Stimulated activated CD8-positive, alpha-beta memory T cell treated with anti-CD3 and anti-CD28 coated beads, Interleukin-12 subunit alpha, Interleukin-12 subunit beta, amount 100 ng/mL, for 24 hours (primary cell): ENCODE results near the gene QSOX2.

ENCODE experiments used
- DNase-seq: peaks from one replicate; pipeline ENCODE4 v3.0.0-alpha.2; 2020; ENCODE audit errors: extremely low read depth

The QSOX2 gene

DNA sequence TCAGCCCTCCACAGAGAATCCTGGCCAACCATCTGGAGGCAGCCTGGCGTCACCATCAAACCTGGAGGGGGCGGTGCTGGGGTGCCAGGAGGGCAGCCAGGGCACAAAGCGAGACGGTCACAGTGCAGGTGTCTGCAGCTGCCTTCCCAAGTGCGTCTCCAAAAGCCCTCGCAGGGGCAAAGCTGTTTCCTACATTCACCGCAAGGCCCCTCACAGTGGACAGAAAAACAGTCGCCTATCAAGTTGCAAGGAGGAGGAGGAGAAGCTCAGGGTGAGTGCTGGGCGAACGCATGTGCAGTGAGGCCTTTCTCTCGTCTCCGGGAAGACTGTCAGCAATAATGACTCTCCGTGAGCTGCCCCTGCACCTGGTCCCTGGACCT is 22.7 kb downstream of the QSOX2 start:
- no peak for DNase-seq

DNA sequence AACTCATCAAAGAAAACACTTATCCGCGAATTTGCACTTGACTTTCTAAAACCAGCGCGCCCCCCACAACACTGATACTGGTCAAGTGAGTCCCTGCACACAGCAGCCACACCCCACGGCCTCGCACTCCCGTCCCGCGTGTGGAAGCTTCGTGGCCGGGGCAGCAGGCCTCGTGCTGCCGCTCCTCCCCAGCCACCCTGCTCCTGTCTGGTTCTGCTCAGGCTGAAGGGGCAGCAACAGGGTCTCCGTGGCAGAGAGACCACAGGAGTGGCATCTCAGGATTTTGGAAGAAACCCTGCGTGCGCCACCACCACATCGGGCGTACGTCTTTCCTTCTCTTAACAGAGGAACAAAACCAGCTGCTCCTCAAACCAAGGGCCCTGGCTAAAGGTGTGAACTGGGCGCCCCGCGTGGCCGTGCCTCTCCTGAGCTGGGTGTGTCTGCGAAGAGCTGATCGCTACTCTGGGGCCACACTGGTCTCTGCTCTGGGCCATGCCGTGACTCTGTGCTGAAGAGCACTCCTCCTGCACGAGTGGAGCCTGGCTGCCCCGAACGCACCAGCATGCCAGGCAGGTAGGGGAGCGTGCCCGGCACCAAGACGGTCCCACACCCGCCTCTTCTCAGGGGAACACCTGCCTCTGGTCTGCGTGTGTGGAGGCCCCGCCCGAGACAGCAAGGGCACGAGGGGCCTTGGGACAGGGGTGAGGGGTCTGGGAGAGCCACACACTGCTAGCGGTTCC is 23.3 kb downstream of the QSOX2 start:
- no peak for DNase-seq

DNA sequence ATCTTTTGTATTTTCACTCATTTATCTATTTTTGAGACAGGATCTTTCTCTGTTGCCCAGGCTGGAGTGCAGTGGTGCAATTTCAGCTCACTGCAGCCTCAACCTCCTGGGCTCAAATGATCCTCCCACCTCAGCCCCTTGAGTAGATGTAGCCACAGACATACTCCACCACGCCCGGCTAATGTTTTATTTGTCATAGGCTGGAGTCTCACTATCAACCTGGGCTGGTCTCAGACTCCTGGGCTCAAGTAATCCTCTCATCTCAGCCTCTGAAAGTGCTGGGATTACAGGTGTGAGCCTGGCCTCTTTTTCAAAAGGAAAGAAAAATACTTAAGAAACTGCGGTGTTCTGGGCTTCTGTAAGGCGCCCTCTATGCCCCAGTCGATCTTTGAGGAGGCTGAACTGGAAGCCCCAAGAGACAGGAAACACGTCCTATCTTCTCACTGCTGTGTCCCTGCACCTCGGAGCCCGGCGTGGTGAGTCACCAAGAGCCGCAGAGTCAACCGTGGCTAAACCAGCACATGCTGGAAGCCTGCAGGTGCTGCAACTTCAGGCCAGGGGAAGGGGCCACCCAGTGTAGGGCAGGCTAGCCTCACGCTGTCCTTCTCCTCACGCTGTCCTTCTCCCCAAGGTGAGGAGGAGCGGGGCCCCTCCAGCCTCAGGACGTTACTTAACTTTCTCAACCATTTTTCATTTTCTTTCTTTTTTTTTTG is 25.4 kb downstream of the QSOX2 start:
- DNase-seq = no peak

DNA sequence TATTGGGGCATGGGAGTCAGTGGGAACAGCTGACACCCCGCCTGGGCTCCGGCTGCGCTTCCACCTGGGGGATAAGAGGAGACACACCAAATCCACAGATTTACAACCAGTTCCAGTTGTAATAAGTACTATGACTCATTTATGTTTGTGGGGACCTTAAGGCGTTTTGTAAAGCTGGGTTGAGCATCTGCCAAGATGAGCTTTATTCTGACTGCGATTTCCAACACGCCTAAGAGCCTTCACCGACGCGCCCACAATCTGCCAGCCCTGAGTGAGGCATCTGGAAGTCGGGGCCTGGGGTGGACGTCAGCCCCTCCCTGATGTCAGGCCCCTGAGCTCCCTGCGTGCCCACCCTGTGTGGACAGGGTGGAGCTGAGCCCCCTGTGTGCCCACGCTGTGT is 26.3 kb downstream of the QSOX2 start:
- no peak for DNase-seq

DNA sequence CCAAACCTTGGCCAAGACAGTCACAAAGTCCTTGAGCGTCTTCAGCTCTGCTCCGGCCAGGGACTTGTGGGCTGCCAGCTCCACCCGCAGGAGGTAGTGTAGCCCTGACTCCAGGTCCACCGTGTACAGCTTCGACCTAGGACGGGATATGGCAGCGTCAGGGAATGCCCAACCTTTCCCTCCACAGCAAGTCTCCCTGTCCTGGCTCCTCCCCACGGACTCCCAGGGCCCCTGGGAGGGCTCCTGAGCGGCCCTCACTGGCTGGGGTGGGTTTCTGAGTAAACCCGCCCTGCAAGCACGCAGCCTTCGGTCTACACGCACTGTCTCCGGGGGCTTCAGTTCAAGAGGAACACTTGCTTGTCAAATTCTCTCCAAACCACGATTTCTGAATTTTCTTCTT is 26.9 kb downstream of the QSOX2 start:
- DNase-seq = no peak

DNA sequence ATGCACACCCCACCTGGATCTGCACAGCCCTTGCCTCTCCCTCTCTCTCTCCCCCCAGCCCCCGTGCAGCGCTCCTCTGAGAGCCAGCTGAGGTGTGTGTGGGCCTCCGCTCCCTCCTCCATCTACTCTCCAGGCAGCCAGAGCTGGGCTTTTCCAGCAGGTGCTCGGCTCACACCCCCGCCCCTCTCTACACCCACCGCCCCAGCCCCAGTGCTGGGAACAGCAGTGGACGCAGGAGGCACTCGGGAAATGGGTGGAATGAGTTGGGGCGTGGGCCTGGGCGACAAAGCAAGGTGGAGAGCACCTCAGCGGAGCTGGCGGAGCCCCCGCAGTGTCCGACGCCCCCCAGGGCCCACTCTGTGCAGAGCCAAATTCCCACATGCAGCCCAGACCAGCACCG is 27.3 kb downstream of the QSOX2 start:
- DNase-seq = no peak

DNA sequence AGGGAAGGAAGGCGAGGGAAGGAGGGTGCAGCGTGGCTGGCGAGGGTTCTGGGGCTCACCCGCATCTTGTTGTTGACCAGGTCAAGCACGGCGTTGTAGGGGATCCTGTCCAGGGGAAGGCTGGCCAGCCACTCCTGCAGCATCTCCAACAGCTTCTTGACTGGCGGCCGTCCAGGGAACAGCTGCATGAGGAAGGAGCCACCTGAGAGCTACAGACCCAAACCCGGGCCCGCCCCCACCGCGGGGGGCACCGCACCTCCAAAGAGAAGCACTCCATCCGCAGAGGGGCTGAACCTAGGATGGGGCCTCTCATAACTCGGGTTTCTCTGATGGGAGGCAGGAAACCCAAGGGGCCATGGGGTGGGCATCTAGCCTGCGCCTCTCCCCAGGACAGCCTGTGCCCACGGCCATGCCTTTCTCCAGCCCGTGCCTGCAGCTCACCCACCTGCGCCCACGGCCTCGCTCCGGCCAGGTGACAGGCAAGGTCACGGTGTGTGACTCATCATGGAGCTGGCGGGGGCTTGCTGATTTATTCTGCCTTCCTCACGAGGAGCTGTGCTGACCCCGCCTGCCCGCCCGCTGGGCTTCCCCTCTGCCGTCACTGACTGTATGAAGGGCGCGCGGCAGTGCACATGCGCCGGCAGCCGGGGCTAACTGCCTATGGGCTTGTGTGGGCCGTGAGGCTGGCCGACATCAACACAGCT is 28.9 kb downstream of the QSOX2 start:
- DNase-seq = no peak

DNA sequence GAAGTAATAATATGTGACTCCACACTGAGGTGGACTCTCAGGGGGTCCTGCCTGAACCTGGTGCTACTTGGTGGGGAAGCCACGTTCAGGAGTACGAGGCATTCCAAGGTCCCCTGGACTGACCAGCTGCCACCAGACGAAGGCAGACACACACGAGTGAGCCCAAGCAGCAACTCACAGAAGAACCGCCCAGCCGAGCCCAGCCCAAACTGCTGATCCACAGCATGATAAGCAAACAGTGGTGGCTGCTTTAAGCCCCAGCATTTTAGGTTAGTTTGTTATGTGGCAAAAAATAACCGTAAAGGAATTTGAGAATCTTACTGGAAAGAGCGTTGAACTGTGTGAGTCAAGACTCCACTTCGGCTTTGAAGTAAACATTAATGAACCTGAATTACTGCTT is 31.9 kb downstream of the QSOX2 start:
- DNase-seq = no peak

DNA sequence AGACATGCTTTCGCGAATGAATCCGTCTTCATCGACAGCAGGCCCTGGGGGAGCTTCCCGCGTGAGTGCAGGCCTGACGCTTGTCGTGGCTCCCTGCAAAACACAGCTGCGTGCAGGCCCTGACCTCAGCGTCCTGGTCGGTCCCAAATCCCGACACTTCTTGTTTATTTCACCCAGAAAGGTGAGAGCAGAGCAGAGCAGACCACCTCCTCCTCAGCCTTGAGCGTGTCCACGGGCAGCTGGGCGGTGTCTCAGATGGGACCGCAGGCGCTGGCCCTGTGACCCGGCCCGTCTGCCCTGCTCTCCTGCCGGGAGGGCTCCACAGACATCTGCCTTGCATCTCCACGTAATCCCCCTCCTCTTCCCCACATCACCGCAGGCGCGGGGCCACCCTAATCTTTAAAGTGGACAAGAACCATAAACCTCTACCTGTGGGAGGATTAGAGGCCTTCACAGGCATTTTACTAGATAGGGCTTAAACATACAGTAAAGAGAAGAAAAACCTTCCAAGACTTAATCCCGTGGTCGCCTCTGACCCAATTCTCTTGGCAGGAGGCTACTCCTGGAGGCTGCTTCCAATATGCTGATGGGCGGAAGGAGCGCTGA is 33.2 kb downstream of the QSOX2 start:
- no peak for DNase-seq

DNA sequence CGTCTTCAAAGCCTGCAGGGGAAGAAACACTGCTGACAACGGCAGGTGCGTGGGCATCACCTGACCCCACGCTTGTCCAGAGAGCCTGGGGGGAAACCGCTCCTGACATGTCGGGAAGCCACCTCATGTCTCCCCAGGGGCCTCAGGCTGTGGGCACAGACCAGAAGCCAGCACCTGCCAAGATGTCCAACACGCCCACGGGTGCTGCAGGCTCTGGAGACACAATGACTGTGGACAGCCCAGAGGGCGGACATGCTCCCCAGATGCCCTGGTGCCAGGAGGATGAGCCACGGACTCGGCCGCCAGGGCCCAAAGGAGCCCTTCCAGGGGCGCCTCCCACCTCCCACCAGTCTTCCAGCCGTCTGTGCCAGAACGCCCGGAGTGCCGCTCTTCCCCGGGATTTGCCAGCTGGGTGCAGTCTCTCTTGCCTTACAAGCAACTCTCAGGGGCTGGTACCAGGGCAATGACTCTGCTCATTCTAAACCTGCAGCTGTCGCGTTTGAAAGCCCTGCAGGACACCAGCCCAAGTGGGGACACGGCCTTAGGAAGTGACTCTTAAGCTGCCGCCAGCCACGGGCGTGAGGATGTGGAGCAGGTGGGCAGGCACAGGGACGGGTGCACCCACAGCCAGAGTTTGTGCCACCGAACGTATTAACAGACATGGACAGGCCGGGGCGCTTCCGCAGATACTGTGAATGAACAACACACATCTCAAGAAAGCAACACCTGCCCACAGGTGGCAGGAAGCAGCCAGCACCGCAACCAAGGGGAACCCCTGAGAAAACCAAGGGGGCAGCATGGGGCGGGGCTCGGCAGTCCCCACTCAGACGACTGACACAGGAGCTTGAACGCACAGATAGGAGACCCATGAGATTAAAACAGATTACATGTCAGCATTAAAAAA is 33.9 kb downstream of the QSOX2 start:
- no peak for DNase-seq

DNA sequence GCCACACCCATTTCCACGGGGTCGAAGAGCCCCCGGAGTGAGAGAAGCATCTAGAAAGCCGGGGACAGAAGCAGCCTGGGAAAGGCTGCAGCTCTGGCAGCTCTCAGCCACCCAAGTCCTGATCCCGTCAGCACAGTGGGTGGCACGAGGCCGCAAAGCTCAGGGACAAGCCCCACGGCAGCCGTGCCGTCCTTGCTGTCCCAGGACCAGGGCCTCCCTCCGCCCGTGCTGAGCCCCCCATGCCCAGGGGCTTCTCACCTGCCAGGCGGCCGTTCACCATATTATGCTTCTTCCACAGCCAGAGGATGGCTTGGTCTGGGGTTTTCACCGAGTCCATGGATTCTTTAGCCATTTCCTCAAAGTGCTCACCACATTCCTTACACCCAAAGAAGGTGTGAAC is 34.6 kb downstream of the QSOX2 start:
- no peak for DNase-seq

DNA sequence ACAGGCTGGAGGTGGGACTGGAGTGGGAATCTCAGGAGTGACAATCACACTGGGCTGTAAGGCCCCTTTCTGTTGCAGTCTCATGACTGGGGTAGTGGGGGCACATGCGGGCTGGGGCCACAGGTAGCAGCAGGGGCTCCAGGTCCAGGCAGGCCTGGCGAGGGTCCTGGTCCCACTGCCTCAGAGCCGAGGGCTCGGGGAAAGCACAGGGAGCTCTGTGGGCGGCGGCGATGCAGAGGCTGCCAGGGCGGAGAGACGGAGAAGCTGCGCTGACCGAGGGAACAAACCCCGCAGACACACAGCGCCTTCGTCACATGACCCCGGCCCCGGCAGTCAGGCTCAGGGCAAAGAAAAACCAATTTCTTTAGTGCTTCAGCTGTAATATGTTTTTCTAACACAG is 35.3 kb downstream of the QSOX2 start:
- DNase-seq = no peak

DNA sequence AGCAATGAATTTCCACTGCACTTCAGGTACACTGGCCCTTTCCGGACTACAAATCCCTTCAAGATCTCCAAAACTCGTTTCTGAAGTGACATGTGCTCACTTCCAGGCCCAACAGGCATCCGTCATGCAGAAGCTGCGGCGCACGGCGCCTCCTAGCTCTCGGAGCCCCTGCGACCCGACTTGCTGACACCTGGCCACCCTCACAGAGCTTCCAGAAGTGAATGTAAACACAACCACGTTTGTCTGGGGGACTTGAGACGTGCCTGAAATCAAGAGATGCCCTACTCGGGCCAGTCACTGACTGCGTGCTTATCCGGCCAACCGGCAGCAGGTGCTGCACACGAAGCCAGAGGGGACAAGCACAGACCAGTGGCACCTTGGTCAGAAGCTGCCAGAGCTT is 35.8 kb downstream of the QSOX2 start:
- no peak for DNase-seq

DNA sequence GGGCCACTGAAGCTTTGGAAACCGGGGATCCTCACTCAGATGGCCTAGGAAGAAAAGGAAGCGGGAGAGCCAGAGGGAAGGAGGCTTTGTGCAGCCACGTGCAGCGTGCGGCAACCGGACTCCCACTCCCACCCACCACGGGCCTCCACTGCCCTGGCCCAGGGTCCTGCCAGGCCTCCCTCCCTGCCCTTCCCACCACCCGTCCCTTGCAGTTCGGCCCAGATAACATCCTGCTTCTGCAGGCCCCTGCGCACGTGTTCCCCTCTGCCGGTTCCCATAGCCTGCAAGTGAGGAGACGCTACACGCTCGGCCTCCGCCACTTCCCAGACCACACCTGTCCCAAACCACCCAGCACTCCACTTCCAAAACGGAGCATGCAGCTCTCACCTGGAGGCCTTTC is 36.4 kb downstream of the QSOX2 start:
- no peak for DNase-seq

DNA sequence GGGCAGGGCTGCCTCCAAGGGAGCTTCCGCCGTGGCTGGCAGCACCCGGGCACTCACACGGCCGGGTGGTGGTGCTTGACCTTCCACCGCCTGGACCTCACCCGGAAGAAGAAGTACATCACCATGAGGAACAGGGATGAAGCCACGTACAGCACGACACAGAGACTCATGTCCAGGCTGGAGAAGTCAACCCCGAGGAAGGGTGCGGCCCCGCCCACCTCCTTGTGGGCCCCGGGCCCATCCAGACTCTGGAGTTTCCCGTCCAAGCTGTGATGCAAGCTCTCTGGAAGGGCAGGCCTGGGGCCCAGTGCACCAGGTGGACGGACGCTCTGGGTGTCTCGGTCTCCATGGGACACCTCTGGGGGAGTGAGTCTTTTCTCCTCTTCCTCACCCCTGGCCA is 36.9 kb downstream of the QSOX2 start:
- no peak for DNase-seq

DNA sequence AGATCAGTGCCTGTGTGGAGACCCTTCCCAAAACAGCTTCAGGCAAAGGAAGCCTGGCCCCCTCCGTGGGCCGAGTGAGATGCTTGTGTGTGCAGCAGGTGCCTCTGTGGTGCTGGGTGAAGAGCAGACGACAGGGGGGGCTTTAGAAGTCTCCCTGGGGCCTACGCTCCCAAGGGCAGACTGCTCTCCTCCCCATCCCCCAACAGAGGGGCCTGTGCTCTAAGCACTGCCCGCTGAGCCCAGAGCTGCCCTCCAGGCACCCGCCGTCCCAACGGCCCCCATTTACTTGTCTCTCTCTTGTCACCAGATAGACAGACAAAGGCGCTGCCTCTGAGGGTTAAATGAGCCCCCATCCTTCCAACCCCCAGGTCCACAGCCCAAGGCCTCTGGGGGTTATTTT is 38.0 kb downstream of the QSOX2 start:
- no peak for DNase-seq

DNA sequence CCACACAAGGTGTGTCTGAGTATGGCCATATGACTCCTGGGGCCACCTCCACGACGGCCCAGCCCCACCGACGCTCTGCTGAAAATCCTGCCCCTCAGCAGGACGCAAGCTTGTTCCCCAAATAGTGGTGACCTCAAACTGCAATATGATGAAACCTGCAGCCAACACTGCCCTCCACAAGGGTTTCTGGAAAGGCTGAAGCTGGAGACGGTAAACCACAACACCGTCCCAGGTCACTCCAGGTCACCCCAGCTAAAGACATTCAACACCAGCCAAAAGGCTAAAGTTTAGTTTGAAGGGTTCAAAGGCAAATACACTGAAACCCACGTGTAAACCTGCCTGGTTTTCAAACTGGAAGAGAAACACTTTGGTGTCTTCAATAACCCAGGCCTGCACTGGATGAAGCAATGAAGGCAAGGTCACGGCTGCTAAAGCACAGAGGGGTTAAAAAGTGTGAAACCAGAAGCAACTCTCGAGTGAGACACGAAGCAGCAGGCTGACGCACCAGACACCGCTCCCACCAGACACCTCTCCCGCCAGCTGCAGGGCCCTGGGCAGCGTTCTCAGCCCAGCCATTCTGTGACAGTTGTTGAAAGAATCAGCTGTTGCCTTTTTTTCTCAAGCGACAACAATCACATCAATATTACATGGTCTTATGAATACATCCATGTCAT is 38.9 kb downstream of the QSOX2 start:
- no peak for DNase-seq

DNA sequence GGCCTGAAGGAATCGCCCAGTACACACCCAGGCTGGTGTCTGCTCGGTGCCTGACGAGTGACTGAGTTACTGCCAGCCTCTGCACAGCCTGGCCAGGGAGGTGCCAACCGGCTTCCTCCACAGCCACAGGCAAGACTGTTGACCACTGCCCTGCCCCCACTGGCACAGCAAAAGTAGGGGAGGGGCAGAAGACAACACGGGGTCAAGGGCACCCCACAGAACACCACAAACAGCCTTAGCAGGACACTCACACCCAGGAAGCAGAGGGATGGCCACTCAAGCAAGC is 40.0 kb downstream of the QSOX2 start:
- no peak for DNase-seq

DNA sequence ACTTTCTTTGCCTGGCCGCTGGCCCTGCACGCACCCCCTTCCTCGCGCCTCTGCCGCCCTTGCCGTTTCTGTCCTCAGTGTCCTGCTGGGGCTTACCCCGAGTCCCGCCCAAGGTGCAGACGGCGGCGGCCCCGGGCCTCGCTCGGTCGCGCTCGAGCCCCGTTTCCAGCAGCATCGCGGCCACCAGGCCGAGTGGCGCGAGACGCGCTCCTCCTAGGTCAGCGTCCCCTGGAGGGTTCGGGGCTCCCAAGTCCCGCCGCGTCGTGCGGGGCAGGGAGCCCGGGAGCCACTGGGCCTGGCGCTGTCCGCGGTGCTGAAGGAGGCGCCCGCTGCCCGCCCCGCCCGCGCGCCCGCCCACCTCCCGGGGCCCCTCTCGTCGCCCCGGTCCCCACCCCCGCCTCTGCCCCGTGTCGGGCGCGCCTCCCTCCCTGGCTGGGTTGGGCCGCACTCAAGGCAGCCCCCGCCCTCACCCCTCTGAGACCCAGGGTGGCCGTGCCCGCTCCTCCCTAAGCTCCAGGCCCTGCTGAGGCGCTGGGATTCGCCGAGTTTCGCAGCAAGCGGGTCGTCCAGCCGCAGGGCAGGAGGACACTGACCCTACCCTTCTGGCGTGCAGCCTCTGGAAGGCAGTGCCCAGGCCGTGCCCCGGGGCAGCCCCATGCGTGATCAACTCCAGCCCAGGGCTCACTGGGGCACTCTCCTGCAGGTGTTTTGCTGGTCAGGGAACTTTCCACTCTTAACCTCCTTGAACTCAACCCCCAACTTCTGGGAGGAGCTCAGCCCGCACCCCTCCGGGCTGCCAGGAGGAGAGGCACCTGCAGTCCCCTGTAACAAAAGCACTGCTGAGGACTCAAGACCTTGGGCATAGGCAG is 40.5 kb downstream of the QSOX2 start, which contains the start of gene LHX3:
Gene LHX3, minus strand, starts transcription at position 291 of the 869 bp plus-strand sequence. Its CDS starts 116 bp downstream, at position 175.
- no peak for DNase-seq

DNA sequence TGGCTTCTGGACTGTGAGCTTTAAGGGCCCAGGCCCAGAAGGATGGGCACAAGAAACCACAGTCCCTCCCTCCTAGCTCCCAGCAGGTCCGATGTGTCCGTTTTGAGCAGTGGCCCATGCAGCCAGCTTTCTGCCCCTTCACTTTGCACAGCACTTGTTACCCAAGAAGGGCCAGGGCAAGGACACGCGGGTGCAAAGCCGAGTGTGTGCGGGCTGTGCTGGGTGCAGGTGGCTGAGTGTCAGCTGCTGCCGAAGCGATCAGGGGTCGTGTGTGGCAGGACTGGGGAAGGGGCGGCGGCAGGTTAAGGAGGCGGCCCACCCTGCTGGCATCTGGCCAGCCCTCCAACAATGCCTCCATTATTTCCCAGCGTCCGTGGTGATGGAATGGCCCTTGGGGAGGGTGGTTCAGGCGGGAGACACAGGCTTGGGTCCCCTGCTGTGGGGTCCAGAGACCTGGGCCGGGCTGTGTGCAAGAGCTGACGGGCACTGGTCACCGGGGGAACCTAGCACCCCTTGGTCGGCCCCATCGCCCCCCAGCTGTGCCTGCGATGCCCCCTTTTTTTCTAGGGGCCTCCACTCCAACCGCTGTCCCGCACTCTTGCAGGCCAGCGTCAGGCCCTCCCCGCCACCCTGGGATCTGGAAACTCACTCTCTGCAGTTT is 41.3 kb downstream of the QSOX2 start:
- no peak for DNase-seq
